Measurements from ENCODE around the gene RETREG1.

RETREG1 gene

DNA sequence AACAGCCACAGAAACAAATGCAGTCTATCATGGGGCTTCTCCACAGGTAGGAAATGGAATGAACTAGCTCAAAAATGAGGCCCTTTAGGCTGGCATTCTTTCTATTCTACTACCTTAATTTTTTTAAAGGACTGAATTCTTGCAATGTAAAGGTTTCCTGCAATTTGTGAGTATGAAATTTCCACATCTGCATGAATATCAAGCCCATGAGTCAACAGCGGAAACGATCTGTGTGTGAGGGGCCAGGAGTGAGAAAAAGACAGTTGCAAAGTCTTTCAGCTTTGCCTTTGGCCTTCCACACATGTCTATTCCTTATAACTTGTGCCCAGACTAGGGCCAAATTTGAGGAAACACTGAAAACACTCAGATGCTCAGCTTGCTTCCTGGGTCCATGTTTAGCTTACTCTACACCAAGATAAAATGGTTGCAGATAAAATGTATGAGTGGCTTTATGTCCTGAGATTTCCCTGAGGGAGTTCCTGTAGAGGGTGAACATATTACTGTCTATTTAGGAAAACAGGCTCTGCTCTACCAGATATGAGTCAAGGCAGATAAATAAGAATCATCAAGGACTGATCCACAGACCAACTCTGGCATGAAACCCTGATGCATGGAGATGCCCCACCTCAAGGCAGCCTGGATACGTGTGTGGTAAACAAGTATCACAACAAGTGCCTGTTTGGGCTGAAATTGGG, 46.5 kb downstream of the RETREG1 start:
- no peak for DNase-seq (ENCODE audit: low spot score)
- in situ Hi-C loops (cut with MboI; ENCODE audit: low pct_unique_long_range_greater_than_20kb, low sequenced_read_pairs, unreplicated experiment) = no loop called here
- TF ChIP-seq, protein P1, sequence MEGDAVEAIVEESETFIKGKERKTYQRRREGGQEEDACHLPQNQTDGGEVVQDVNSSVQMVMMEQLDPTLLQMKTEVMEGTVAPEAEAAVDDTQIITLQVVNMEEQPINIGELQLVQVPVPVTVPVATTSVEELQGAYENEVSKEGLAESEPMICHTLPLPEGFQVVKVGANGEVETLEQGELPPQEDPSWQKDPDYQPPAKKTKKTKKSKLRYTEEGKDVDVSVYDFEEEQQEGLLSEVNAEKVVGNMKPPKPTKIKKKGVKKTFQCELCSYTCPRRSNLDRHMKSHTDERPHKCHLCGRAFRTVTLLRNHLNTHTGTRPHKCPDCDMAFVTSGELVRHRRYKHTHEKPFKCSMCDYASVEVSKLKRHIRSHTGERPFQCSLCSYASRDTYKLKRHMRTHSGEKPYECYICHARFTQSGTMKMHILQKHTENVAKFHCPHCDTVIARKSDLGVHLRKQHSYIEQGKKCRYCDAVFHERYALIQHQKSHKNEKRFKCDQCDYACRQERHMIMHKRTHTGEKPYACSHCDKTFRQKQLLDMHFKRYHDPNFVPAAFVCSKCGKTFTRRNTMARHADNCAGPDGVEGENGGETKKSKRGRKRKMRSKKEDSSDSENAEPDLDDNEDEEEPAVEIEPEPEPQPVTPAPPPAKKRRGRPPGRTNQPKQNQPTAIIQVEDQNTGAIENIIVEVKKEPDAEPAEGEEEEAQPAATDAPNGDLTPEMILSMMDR (IDR thresholded peaks at IDR 0.05; ENCODE audit: extremely low read depth, insufficient read depth, missing control alignments) = no peak

DNA sequence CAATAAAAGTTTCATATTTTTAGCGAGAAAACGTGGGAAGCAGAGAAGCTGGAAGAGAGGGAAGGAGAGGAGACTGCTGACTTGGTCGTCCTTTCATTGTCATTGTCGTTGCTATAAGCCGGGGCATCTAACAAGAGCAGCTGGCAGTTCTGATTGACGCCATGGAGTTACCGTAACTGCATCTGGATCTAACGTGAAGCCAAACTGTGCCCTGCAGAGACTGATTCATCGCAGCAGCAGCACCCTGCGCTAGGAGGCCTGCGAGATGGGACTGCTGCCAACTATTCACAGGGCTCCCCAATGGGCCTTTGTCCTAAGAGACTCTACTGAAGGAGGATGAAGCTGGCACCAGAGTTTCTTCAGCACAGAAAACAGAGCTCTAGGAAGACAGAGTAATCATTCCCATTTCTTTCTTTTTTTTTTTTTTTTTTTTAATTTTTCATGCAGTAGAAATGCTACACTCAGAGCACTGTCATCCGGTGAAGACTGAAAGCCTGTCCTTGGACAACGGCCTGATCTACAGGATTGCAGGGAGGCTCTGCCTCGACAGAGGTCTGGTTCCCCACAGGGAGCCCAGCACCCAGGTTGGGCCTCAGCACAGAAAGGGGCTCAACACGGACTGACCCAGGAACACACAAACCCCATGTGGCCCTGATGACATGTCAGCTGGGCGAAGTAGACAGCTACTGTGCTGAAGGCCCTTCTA, 47.8 kb downstream of the RETREG1 start:
- DNase-seq (ENCODE audit: low spot score) = no peak
- in situ Hi-C loops (cut with MboI; ENCODE audit: low pct_unique_long_range_greater_than_20kb, low sequenced_read_pairs, unreplicated experiment) = no loop called here
- TF ChIP-seq, protein P1 (IDR thresholded peaks at IDR 0.05; ENCODE audit: extremely low read depth, insufficient read depth, missing control alignments) = no peak

DNA sequence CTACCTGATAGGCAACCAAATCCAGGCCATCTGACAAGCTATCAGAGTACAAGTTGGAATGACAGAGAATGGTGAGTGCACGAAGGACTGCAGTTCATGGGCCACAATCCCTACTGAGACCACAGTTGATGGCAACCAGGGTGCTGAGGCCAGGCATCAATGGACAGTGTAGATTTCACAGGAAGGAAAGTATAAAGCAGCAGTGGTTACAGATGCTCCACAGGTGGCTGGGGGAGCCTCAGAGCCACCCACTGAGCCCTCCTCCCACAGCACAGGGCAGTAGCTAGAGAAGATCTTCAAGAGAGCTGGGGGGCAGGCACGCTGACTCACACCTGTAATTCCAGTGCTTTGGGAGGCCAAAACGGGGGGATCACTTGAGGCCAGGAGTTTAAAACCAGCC, 49.4 kb downstream of the RETREG1 start:
- DNase-seq (ENCODE audit: low spot score) = no peak
- in situ Hi-C loops (cut with MboI; ENCODE audit: low pct_unique_long_range_greater_than_20kb, low sequenced_read_pairs, unreplicated experiment) = no loop called here
- TF ChIP-seq, protein P1 (IDR thresholded peaks at IDR 0.05; ENCODE audit: extremely low read depth, insufficient read depth, missing control alignments) = no peak

DNA sequence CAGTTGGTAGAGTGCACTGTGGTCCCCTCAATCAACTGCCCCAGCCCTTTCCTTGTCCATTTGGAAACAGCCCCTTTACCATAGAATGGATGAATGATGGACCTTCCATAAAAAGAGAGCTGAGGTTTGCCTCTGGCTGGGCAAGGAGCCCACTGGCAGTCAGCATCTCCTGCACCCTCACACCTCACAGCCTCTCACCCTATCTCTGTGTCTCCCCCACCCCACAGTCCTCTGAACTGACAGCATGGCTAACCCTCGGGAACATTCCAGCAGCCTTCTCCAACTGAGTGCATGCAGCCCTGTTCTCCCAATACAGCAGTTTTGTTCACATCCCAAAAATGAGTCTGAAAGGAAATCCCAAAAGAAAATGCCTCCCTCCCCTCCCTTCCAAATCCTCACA, 51.7 kb downstream of the RETREG1 start:
- TF ChIP-seq, protein P1 (IDR thresholded peaks at IDR 0.05; ENCODE audit: extremely low read depth, insufficient read depth, missing control alignments) = no peak
- no peak for DNase-seq (ENCODE audit: low spot score)
- in situ Hi-C loops (cut with MboI; ENCODE audit: low pct_unique_long_range_greater_than_20kb, low sequenced_read_pairs, unreplicated experiment) = no loop called here

DNA sequence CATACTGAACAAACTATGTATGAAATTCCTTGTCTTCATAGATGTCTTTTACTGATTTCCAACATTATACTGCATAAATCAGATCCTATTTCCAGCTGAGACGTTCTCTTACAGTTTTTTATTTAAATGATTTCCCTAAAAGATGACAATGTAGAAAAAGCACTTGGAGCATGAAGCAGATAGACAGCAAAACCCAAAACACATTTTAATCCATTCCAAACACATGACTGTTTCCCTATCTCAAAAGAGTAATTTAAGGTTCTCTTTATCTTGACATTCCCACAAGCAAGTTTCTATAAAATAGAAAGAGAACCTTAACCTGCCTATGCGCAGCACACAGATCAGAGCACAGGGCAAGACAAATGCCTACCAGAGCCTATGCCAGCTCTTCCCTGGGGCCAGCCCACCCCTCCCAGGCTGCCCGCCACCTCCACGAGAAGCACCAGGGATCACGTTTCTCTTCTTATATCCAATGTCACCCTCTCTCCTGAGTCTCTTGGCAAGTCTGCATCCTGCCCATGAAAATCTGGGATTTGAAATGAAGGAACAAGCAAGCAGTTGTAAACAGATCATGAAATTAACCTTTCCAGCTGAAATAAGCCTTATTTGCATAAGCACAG, 52.4 kb downstream of the RETREG1 start:
- DNase-seq (ENCODE audit: low spot score) = no peak
- TF ChIP-seq, protein P1 (IDR thresholded peaks at IDR 0.05; ENCODE audit: extremely low read depth, insufficient read depth, missing control alignments) = no peak
- in situ Hi-C loops (cut with MboI; ENCODE audit: low pct_unique_long_range_greater_than_20kb, low sequenced_read_pairs, unreplicated experiment) = no loop called here

DNA sequence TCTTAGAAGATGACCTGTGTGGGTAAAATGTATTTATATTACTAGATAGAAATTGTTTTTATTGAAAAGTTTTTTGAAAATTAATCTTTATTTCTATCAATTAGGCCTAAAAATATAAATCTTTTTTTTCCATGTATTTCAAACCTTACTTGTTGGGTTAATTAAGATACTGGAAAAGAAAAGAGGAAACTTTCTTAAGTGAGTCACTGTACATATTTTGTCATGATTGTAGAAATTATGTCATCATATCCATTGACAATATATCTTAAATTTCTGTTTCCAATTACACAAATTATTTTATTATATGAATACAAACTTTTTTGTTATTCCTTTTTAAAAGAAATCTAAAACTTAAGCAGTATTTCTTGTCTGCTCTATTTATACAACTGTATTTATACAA, 53.1 kb downstream of the RETREG1 start:
- TF ChIP-seq, protein P1 (IDR thresholded peaks at IDR 0.05; ENCODE audit: extremely low read depth, insufficient read depth, missing control alignments) = no peak
- DNase-seq (ENCODE audit: low spot score) = no peak
- in situ Hi-C loops (cut with MboI; ENCODE audit: low pct_unique_long_range_greater_than_20kb, low sequenced_read_pairs, unreplicated experiment) = no loop called here
